ENCODE measurements around the gene POU2F1.

Gene POU2F1

DNA sequence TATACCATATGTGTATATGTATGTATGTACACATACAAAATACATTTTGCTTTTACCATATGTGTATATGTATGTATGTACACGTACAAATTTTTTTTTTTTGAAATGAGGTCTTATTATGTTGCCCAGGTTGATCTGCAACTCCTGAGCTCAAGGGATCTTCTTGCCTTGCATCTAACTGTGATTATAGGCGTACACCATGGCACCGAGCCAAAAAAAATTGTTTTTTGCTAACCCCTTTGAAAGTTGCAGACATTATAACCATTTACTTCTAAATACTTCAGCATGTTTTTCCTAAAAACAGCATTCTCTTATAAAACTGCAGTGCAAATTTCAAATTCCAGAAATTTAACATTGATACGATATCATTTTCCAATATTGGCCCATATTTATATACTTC is 147.0 kb downstream of the POU2F1 start:
- no peak for DNase-seq (ENCODE audit: low read depth)

DNA sequence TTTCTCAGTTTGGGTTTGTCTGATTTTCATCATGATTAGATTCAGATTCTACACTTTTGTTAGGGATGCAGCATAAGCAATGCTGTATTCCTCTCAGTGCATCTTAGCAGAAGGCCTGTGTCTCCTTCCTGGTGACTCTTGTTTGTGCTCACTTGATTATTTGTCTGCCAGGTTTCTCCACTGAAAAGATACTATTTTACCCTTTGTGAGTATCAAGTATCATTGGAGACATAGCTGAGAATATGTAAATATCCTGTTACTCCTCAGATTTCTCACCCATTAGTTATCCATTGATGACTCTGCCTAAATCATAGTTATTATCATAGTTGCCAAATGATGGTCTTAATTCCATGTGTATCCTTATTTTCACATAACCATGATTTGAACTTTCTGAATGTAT is 148.5 kb downstream of the POU2F1 start:
- no peak for DNase-seq (ENCODE audit: low read depth)

GRCh38 chr1:167369933-167370332 is 149.2 kb downstream of the POU2F1 start:
- no peak for DNase-seq (ENCODE audit: low read depth)

DNA sequence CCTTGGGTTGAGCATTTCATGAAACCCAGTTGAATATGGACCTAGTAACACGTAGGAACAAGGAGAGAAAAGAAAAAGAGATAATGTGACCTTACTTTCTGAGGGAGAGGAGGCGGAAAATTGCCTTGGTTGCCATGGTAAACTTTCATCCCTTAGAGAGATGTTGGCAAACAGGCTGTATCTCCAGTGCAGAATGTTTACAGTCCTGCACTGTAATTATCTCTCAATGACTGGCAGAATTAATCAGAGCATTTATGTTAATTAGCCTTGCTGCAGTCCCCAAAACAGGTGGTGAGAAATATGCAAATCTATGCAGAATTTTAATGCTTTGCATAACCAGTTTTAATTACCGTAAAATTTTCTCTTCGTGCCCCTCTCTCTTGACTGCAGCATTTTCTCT is 150.3 kb downstream of the POU2F1 start:
- no peak for DNase-seq (ENCODE audit: low read depth)

DNA sequence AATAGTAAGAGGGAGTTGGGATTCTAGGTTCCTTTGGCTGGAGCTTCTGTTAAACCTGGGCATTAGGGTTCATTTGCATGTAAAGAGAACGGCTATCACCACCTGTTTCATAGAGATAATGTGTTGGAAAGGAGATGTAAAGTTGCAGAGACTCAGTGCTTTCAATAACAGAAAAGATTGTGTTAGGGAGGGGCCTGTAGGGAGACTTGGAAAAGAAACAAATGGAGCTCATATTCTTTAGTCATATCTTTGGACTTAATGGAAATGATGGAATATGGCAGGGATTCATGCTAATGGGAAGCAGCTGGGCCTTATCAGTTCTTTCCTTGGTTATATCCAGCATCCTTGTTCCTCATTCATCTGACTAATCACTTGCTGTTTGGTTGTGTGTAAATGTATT is 152.7 kb downstream of the POU2F1 start:
- peak; percentile 77 for DNase-seq (ENCODE audit: low read depth)

- DNase-seq (ENCODE audit: low read depth) = no peak
Measured at GRCh38 chr1:167373986-167374385, 153.3 kb downstream of the POU2F1 start.

- no peak for DNase-seq (ENCODE audit: low read depth)
Measured at GRCh38 chr1:167375949-167376348, 155.3 kb downstream of the POU2F1 start.

- DNase-seq (ENCODE audit: low read depth) = no peak
Measured at GRCh38 chr1:167387251-167387910, 166.7 kb downstream of the POU2F1 start.

- DNase-seq (ENCODE audit: low read depth) = no peak
Measured at GRCh38 chr1:167388976-167389375, 168.3 kb downstream of the POU2F1 start.

DNA sequence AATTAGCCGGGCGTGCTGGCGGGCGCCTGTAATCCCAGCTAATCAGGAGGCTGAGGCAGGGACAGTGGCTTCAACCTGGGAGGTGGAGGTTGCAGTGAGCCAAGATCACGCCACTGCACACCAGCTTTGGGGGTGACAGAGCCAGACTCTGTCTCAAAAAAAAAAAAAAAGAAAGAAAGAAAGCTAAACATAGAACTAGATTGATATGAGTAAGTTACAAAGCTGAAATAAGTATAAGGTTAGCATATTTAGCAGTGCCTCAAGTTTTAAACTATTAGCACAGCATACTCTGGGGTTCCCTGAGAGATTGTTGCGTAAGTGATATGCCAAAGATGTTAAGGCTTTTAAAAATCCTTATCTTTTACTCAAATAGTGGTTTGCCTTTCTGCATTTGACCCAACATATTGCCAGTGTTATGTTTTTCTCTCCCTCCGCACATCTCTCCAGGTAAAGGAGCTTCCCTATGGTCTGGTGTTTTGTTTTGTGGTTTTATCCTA is 171.6 kb downstream of the POU2F1 start:
- DNase-seq (ENCODE audit: low read depth) = no peak

DNA sequence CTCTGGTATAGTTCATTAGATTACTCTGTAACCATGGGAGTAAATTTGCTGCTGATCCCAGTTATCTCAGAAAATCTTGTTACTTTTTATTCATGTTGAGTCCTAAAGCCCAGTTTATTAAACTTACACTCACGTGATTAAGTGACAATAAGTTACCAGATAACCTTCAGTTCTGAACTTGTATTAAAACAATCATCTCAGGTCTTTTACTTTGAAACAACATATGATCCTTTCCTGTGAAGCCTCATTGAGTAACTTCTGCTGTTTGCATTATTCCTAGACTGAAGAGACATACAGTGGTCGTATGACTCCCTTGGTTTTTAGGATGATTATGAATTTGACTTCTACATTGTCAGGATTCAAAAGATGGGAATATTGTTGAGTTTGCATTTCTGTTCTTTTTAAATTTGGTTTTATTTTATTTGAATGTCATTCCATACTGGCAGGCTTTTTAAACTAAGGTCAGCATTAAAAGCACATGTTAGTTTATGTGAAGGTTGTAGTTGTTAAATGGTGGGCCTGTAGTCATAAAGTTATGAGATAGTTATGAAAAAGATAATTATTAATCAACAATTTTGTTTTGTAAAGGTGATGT is 179.8 kb downstream of the POU2F1 start:
- DNase-seq (ENCODE audit: low read depth) = no peak

GRCh38 chr1:167401260-167401873 is 180.7 kb downstream of the POU2F1 start:
- peak; percentile 59 for DNase-seq (ENCODE audit: low read depth)

DNA sequence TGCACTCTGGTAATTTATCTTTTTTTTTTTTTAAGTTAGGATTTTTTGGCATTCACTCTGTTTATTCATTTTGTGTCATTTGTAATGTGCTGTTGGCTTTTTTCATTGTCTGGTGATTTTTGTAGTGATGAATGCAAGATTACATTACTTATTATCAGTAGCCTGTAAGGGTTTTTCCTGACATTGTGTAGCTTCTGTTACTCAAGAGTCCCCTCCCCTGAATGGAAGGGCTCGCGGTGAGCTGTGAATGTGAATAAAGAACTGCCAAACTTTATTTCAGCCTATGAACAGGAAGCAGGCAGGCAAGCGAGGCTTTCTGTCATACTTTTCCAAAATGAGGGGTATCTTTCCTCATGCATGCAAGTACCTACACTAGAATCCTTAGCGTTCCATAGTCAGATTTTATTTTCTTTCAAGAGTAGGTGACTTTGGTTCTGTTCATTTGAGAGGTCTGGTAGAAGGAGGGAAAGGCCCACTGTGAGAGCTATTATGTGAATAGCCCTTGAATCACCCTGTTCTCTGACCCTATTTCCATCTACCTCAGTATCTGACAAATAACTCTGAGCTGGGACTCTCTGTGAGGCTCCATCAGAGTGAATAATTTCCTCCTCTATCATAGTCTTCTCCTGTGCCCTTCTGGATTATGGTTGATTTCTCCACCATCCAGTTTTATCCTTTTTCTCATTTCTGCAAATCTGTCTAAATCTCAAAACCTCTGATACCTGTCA is 183.6 kb downstream of the POU2F1 start:
- DNase-seq (ENCODE audit: low read depth) = no peak

GRCh38 chr1:167404908-167405307 is 184.2 kb downstream of the POU2F1 start:
- no peak for DNase-seq (ENCODE audit: low read depth)

GRCh38 chr1:167408355-167408754 is 187.7 kb downstream of the POU2F1 start:
- no peak for DNase-seq (ENCODE audit: low read depth)

GRCh38 chr1:167409183-167409582 is 188.5 kb downstream of the POU2F1 start:
- DNase-seq (ENCODE audit: low read depth) = no peak

DNA sequence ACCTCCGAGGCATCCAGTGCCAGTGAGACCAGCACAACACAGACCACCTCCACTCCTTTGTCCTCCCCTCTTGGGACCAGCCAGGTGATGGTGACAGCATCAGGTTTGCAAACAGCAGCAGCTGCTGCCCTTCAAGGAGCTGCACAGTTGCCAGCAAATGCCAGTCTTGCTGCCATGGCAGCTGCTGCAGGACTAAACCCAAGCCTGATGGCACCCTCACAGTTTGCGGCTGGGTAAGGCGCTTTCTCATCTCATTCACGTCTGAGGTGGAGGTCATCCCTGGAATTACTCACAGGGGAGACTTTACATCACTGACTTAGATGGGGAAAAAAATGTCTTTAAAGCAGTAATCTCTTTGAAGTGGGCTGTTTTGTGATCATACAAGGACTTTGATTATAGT is 191.4 kb downstream of the POU2F1 start:
- DNase-seq (ENCODE audit: low read depth) = no peak

GRCh38 chr1:167412920-167413319 is 192.2 kb downstream of the POU2F1 start:
- DNase-seq (ENCODE audit: low read depth) = peak; percentile 23

GRCh38 chr1:167413328-167413727 is 192.6 kb downstream of the POU2F1 start:
- DNase-seq (ENCODE audit: low read depth) = no peak

DNA sequence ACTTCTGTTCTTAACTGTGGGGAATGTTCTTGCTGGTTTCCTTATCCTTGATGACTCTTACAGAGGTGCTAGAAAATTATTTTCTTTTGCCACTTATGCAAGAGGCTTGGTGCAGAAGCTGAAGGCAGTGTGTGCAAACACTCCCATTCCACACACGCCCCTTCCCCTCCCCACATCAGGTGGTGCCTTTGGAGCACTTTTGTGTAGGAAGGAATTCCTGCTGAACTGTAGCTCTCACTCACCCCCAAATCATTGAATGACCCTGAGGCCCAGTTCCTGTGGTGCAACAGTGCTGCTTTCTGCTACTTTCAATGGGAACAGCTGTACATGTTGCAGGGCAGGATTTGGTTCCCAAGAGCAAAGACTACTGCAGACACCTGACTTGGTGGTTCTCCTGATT is 195.8 kb downstream of the POU2F1 start:
- peak; percentile 2 for DNase-seq (ENCODE audit: low read depth)

GRCh38 chr1:167418391-167418790 is 197.7 kb downstream of the POU2F1 start:
- no peak for DNase-seq (ENCODE audit: low read depth)

DNA sequence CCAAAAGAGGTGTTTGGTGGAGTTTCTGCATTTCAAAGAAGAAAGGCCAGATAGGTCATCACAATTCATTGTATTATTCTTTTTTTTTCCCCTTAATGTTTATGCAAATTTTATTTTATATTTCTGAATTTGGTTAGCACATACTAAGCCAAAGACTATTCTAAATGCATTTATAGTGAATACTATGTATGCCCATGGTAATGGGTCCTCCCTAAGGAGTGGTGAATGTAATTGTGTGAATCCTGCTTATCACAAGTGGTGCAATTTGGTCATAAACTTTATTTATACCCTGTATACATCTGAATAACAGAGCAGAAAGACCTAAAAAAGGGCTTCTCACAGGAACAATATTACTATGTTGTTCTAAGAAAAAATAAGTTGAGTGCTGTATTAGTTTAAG is 198.6 kb downstream of the POU2F1 start:
- no peak for DNase-seq (ENCODE audit: low read depth)

DNA sequence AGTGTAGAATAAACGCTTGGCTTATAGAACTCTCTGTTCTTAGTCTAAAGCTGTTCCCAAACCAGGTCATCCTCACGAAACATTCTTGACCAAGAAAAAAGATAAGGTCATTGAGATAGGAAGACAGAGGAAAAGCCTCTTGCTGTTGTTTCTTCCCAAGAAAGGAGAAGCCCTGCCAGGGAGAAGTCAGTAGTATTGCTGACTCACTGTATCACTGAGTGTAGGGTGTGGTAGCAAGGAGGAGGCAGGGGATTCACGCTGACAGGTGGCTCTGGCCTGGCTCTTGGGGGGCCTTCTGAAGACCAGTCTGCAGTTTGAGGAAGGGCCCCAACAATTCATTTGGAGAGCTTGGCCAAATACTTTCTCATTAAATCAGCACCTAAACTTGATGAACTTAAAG is 199.8 kb downstream of the POU2F1 start:
- peak; percentile 52 for DNase-seq (ENCODE audit: low read depth)

Measured in amniotic epithelial cell (primary cell).